ENCODE results near the gene ISOC2.

DNA sequence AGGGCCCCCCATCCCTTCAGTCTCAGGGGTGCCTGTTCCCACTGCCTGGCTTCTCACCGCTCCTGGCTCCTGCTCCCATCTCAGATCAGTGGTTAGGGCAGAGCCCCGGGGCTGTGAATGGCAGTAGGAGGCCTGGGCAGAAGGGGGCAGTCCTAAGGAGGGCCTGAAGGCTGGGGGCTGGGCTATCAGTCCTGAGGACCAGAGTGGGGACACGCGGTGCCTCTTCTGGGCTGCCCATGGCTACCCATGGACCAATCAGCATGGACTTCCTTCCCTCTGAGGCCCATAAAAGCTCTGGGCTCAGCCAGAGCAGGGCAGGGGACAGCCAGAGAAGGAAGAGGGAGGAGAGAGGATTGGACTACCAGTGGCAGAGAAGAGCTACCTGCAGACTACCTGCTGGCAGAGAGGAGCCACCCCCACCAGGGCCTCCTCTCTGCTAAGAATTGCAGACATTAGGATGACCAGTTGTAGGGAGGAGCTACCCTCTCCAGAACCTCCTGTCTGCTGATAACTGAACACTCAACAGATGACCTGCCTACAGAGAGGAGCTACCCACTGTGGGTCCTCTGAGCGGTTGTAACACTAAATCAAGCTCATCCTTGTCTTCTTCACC lies 41.7 kb downstream of the ISOC2 start:
- TF ChIP-seq, protein P1, sequence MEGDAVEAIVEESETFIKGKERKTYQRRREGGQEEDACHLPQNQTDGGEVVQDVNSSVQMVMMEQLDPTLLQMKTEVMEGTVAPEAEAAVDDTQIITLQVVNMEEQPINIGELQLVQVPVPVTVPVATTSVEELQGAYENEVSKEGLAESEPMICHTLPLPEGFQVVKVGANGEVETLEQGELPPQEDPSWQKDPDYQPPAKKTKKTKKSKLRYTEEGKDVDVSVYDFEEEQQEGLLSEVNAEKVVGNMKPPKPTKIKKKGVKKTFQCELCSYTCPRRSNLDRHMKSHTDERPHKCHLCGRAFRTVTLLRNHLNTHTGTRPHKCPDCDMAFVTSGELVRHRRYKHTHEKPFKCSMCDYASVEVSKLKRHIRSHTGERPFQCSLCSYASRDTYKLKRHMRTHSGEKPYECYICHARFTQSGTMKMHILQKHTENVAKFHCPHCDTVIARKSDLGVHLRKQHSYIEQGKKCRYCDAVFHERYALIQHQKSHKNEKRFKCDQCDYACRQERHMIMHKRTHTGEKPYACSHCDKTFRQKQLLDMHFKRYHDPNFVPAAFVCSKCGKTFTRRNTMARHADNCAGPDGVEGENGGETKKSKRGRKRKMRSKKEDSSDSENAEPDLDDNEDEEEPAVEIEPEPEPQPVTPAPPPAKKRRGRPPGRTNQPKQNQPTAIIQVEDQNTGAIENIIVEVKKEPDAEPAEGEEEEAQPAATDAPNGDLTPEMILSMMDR (IDR thresholded peaks at IDR 0.05) = no peak
- TF ChIP-seq EZH2 (IDR thresholded peaks at IDR 0.05) = no peak
